Cardiac muscle cell (in vitro differentiated cells and primary cell): ENCODE data around the gene CBFA2T2. TPM values are rescaled to one million over a fixed set of nuclear protein-coding genes. Genes with fewer than 3 reads are reported as not detected.
A peak's percentile ranks its signal among the peaks of the same experiment; 100 is the strongest.

Source experiments
- DNase-seq, 2 donors: peaks; one replicate each; pipeline versions ENCODE4 v3.0.0 to v3.0.0-alpha.2; 2010 to 2017; ENCODE audit warnings: low read depth in 1 of 2, low spot score in 1 of 2
- H3K27ac ChIP-seq: fragments of 200-600 bp; sonication (generic); 2 replicates; pipeline ENCODE4 v1.5.1; 2016
- H3K27me3 ChIP-seq: fragments of 200-600 bp; sonication (generic); 2 replicates; pipeline ENCODE4 v1.6.0; 2016; ENCODE audit warnings: control low read depth
- H3K36me3 ChIP-seq: fragments of 200-600 bp; sonication (generic); 2 replicates; pipeline ENCODE4 v1.5.1; 2016; ENCODE audit warnings: control low read depth
- H3K4me1 ChIP-seq: fragments of 200-600 bp; sonication (generic); 2 replicates; pipeline ENCODE4 v1.8.1; 2017; ENCODE audit warnings: low read depth, mild to moderate bottlenecking, mixed run types
- H3K4me3 ChIP-seq: fragments of 200-600 bp; sonication (generic); 2 replicates; pipeline ENCODE4 v1.5.1; 2016; ENCODE audit warnings: mild to moderate bottlenecking
- H3K9me3 ChIP-seq: fragments of 200-600 bp; sonication (generic); 2 replicates; pipeline ENCODE4 v1.5.1; 2017; ENCODE audit warnings: low read depth, mild to moderate bottlenecking, control low read depth
- CTCF ChIP-seq: IDR thresholded peaks from 2 replicates; pipeline ENCODE4 v1.5.1; 2012; ENCODE audit warnings: low read depth, mild to moderate bottlenecking, low read length
- polyA plus RNA-seq: library from polyadenylated mRNA; unstranded; fragments of >200 nt; fragmentation: Nextera tagmentation; extraction: Ambion mirVana; gene quantifications from 2 replicates; pipeline ENCODE4 v1.2.1, GENCODE V29; 2016
- total RNA-seq: library from RNA; depleted of rRNA; stranded (reverse); fragments of >200 nt; gene quantifications from 2 replicates; pipeline ENCODE4 v1.2.3, GENCODE V29; 2016

Gene CBFA2T2
- total and polyA plus RNA-seq, 2 experiments from 2014 or later = 36.7 to 53.1 TPM

GRCh38 chr20:33673410-33674293, 183.8 kb downstream of the CBFA2T2 start:
- Histone ChIP-seq H3K9me3 (no peaks in the 10 kb centered on the region), H3K27ac (peak overlapping the region; percentile 80), H3K4me1 (peaks cover 27% of the 10 kb centered on the region), H3K4me3 (peak overlapping the region; percentile 85), H3K36me3 (peaks cover 9% of the 10 kb centered on the region), H3K27me3 (no peaks in the 10 kb centered on the region)
- no peak for DNase-seq
- no peak for TF ChIP-seq CTCF

GRCh38 chr20:33674294-33675135, 184.6 kb downstream of the CBFA2T2 start, which contains the start of gene NECAB3:
Gene NECAB3, minus strand, starts transcription at chr20:33674428. Its CDS starts 76 bp downstream, at chr20:33674352.
- peak; percentile 79 to 91 for DNase-seq
- H3K27ac ChIP-seq = peak within 1 kb of the TSS; percentile 80
- H3K9me3 ChIP-seq = no peaks in the 10 kb centered on the region

GRCh38 chr20:33675136-33675959, 185.5 kb downstream of the CBFA2T2 start:
- peak in 1 of 2 donors; percentile 56 for DNase-seq
- no peak for TF ChIP-seq CTCF
- H3K27ac ChIP-seq = peak overlapping the region; percentile 80
- H3K4me3 ChIP-seq = no peak overlapping the region
- no peaks in the 10 kb centered on the region for H3K9me3 ChIP-seq
- peaks cover 3% of the 10 kb centered on the region for H3K36me3 ChIP-seq
- peaks cover 27% of the 10 kb centered on the region for H3K4me1 ChIP-seq
- no peaks in the 10 kb centered on the region for H3K27me3 ChIP-seq

More at GRCh38 chr20:33674294-33675135, 184.6 kb downstream of the CBFA2T2 start, which contains the start of gene NECAB3:
- peak within 1 kb of the TSS; percentile 85 for H3K4me3 ChIP-seq
- H3K4me1 ChIP-seq = peaks cover 27% of the 10 kb centered on the region
- H3K27me3 ChIP-seq = no peaks in the 10 kb centered on the region
- no peak for TF ChIP-seq CTCF
- peaks cover 3% of the 10 kb centered on the region for H3K36me3 ChIP-seq

GRCh38 chr20:33676121-33676520, 186.2 kb downstream of the CBFA2T2 start:
- peaks cover 27% of the 10 kb centered on the region for H3K4me1 ChIP-seq
- no peak for TF ChIP-seq CTCF
- H3K36me3 ChIP-seq = peaks cover 3% of the 10 kb centered on the region
- H3K9me3 ChIP-seq = no peaks in the 10 kb centered on the region
- no peaks in the 10 kb centered on the region for H3K27me3 ChIP-seq
- DNase-seq = no peak
- H3K27ac ChIP-seq = no peak overlapping the region
- H3K4me3 ChIP-seq = no peak overlapping the region
